Loucy (cell line): ENCODE results near the gene TMEM178B.

ENCODE experiments used
- EZH2phosphoT487 ChIP-seq: fragments of 200-600 bp; IDR thresholded peaks from 2 replicates; pipeline ENCODE4 v1.6.1; 2018; ENCODE audit warnings: antibody characterized with exemption, mild to moderate bottlenecking, moderate library complexity, borderline replicate concordance
- TF ChIP-seq, protein P1 (sequence below): fragments of 200-600 bp; sonication (generic); conservative IDR thresholded peaks from 2 replicates; pipeline ENCODE4 v1.5.1; 2014; ENCODE audit warnings: mild to moderate bottlenecking, antibody characterized with exemption, low read length

DNA sequence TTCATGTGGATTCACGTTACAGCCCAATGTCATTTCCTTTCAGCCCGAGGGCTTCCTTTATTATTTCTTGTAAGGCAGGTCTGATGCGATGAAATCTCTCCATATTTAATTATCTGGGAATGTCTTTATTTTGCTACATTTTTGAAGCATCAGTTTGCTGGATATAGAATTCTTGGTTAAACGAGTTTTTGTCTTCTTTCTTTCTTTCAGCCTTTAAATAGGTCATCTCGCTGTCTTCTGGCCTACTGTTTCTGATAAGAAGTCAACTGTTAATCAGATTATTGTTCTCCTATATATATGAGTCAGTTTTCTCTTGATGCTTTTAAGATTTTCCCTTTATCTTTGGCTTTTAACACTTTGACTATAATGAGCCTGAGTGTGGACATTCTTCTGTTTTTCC, 184.7 kb downstream of the TMEM178B start:
- TF ChIP-seq, protein P1, sequence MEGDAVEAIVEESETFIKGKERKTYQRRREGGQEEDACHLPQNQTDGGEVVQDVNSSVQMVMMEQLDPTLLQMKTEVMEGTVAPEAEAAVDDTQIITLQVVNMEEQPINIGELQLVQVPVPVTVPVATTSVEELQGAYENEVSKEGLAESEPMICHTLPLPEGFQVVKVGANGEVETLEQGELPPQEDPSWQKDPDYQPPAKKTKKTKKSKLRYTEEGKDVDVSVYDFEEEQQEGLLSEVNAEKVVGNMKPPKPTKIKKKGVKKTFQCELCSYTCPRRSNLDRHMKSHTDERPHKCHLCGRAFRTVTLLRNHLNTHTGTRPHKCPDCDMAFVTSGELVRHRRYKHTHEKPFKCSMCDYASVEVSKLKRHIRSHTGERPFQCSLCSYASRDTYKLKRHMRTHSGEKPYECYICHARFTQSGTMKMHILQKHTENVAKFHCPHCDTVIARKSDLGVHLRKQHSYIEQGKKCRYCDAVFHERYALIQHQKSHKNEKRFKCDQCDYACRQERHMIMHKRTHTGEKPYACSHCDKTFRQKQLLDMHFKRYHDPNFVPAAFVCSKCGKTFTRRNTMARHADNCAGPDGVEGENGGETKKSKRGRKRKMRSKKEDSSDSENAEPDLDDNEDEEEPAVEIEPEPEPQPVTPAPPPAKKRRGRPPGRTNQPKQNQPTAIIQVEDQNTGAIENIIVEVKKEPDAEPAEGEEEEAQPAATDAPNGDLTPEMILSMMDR = no peak
- no peak for TF ChIP-seq EZH2phosphoT487
